Measurements from ENCODE around the gene ZNF367.

GRCh38 chr9:96376891-96377874, 41.0 kb downstream of the ZNF367 start:
- no peak for TF ChIP-seq CTCF (IDR thresholded peaks at IDR 0.05 in 4 of 5, conservative IDR thresholded peaks at IDR 0.05 in 1 of 5)
- no peak for TF ChIP-seq POLR2A (IDR thresholded peaks at IDR 0.05)

Measured in gastrocnemius medialis (tissue), 4 donors.